ENCODE measurements around the gene TSSK3. TPM values are rescaled to one million over a fixed set of nuclear protein-coding genes. Genes with fewer than 3 reads are reported as not detected.

Gene TSSK3
- total and polyA plus RNA-seq, 2 donors (not counting 1 experiment from before 2014, with no cell fraction given), result 1.8 to 11.6 TPM

DNA sequence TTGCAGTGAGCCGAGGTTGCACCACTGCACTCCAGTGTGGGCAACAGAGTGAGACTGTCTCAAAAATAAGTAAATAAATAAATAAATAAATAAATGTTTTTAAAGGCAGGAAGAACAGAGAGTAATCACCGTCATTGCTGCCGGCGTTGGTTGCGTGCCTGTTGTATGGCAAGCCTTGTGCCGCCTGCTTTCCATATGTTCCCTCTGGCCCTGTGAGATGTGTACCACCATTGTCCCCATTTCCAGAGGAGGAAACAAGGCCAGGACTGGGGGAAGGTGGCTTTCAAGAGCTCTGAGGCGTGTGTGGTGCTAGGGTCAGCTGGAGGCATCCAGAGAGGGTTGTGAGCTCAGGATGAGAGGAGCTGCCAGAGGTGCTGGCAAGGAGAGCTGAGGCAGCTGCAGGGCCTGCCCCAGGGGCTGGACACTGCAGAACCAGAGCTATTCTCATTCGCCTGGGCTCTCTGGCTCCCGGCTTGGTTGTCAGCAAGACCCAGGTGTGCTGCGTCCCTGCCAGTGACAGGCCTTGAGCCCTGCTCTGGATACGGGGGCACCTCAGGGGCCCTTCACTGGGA lies 21.1 kb upstream of the TSSK3 start:
- DNase-seq (no peak), ATAC-seq (ENCODE audit: low read depth) (no peak)
- Histone ChIP-seq H4K20me1 (ENCODE audit: control insufficient read depth, insufficient read depth, low read length, poor library complexity, severe bottlenecking) (peaks cover 18% of the 10 kb centered on the region), H3K9ac (ENCODE audit: low read length) (no peak overlapping the region), H3K27me3 (replicated peaks in 1 of 4; ENCODE audit: control extremely low read depth in 1 of 4, control insufficient read depth in 3 of 4, insufficient read depth in 4 of 4, low read length in 3 of 4) (no peaks in the 10 kb centered on the region), H3K36me3 (replicated peaks in 1 of 2; ENCODE audit: control extremely low read depth in 1 of 2, control insufficient read depth in 1 of 2, extremely low read depth in 1 of 2, insufficient read depth in 2 of 2, low read length in 1 of 2) (no peaks in the 10 kb centered on the region), H3K79me2 (ENCODE audit: control insufficient read depth, insufficient read depth, low read length) (peaks cover 11% of the 10 kb centered on the region), H3K4me3 (ENCODE audit: control extremely low read depth in 1 of 5, extremely low read depth in 1 of 5, insufficient read depth in 1 of 5, low read depth in 2 of 5, low read length in 4 of 5) (no peak overlapping the region), H3K4me1 (ENCODE audit: control insufficient read depth in 2 of 2, insufficient read depth in 2 of 2, low read length in 2 of 2) (peaks cover 39 to 41% of the 10 kb centered on the region in 2 donors), H3K9me3 (ENCODE audit: control extremely low read depth in 1 of 3, control insufficient read depth in 2 of 3, insufficient read depth in 1 of 3, low read length in 2 of 3) (no peaks in the 10 kb centered on the region), H2AFZ (ENCODE audit: insufficient read depth, low read depth, low read length, poor library complexity, severe bottlenecking) (no peak overlapping the region), H3K4me2 (replicated peaks; ENCODE audit: low read depth, low read length, poor library complexity, severe bottlenecking) (no peak overlapping the region), H3K27ac (ENCODE audit: low read length in 2 of 2) (no peak overlapping the region)
- Mint-ChIP-seq H3K4me1 (peaks cover 41% of the 10 kb centered on the region), H3K27me3 (no peaks in the 10 kb centered on the region), H3K27ac (no peak overlapping the region), H3K4me3 (no peak overlapping the region), H3K9me3 (ENCODE audit: insufficient read depth) (no peaks in the 10 kb centered on the region)
- TF ChIP-seq EZH2 (IDR thresholded peaks at IDR 0.05; ENCODE audit: borderline replicate concordance, insufficient read depth, low read depth, low read length, poor library complexity, severe bottlenecking), result no peak
- TF ChIP-seq, protein P1, sequence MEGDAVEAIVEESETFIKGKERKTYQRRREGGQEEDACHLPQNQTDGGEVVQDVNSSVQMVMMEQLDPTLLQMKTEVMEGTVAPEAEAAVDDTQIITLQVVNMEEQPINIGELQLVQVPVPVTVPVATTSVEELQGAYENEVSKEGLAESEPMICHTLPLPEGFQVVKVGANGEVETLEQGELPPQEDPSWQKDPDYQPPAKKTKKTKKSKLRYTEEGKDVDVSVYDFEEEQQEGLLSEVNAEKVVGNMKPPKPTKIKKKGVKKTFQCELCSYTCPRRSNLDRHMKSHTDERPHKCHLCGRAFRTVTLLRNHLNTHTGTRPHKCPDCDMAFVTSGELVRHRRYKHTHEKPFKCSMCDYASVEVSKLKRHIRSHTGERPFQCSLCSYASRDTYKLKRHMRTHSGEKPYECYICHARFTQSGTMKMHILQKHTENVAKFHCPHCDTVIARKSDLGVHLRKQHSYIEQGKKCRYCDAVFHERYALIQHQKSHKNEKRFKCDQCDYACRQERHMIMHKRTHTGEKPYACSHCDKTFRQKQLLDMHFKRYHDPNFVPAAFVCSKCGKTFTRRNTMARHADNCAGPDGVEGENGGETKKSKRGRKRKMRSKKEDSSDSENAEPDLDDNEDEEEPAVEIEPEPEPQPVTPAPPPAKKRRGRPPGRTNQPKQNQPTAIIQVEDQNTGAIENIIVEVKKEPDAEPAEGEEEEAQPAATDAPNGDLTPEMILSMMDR (IDR thresholded peaks at IDR 0.05), result no peak
- 98% methylated on average over 10 of the region's 11 CpGs for WGBS (ENCODE audit: insufficient coverage)
- intact Hi-C loops (cut with micrococcal nuclease), result no loop called here
- CTCF ChIA-PET, result interaction anchor here (1.0 to 2.7 kb wide), 3 partner anchors 9 to 24 kb away, joined by 3 to 8 read pairs (median 4); no protein-coding TSS in a partner anchor
- POLR2A ChIA-PET, result interaction anchor here (1.1 kb wide), 1 partner anchor 19 kb away, joined by 3 read pairs; no protein-coding TSS in a partner anchor

DNA sequence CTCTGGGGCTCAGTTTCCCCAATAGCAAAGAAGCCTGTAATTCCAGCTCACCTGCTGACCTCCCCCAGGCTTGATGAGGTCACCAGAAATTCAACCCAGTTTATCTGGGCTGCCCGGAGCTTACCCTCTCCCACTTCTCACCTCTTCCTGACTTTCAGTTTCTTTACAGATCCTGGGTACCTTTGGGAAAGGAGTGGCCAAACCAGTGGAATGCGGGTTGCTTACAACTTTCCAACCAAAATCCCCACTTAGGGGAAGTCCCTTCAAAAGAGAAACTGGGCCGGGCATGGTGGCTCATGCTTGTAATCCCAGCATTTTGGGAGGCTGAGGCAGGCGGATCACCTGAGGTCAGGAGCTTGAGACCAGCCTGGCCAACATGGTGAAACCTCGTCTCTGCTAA lies 20.4 kb upstream of the TSSK3 start:
- peaks cover 11% of the 10 kb centered on the region for H4K20me1 ChIP-seq (ENCODE audit: control insufficient read depth, insufficient read depth, low read length, poor library complexity, severe bottlenecking)
- H3K27ac ChIP-seq (ENCODE audit: low read length in 2 of 2), result no peak overlapping the region
- TF ChIP-seq, protein P1 (IDR thresholded peaks at IDR 0.05), result no peak
- 98% methylated on average over 4 of the region's 5 CpGs for WGBS (ENCODE audit: insufficient coverage)
- no peaks in the 10 kb centered on the region for H3K27me3 ChIP-seq (replicated peaks in 1 of 4; ENCODE audit: control extremely low read depth in 1 of 4, control insufficient read depth in 3 of 4, insufficient read depth in 4 of 4, low read length in 3 of 4)
- Mint-ChIP-seq H3K4me1 (peaks cover 36% of the 10 kb centered on the region), H3K9me3 (ENCODE audit: insufficient read depth) (no peaks in the 10 kb centered on the region), H3K4me3 (no peak overlapping the region), H3K27ac (no peak overlapping the region), H3K27me3 (no peaks in the 10 kb centered on the region)
- peaks cover 32 to 34% of the 10 kb centered on the region in 2 donors for H3K4me1 ChIP-seq (ENCODE audit: control insufficient read depth in 2 of 2, insufficient read depth in 2 of 2, low read length in 2 of 2)
- H3K4me2 ChIP-seq (replicated peaks; ENCODE audit: low read depth, low read length, poor library complexity, severe bottlenecking), result no peak overlapping the region
- no peak overlapping the region for H3K9ac ChIP-seq (ENCODE audit: low read length)
- POLR2A ChIA-PET, result interaction anchor here (1.1 kb wide), 1 partner anchor 18 kb away, joined by 3 read pairs; no protein-coding TSS in a partner anchor
- CTCF ChIA-PET, result interaction anchor here (0.5 to 2.7 kb wide), 4 partner anchors 8 to 36 kb away, joined by 3 to 8 read pairs (median 4); no protein-coding TSS in a partner anchor
- H3K36me3 ChIP-seq (replicated peaks in 1 of 2; ENCODE audit: control extremely low read depth in 1 of 2, control insufficient read depth in 1 of 2, extremely low read depth in 1 of 2, insufficient read depth in 2 of 2, low read length in 1 of 2), result no peaks in the 10 kb centered on the region
- peaks cover 11% of the 10 kb centered on the region for H3K79me2 ChIP-seq (ENCODE audit: control insufficient read depth, insufficient read depth, low read length)
- H3K4me3 ChIP-seq (ENCODE audit: control extremely low read depth in 1 of 5, extremely low read depth in 1 of 5, insufficient read depth in 1 of 5, low read depth in 2 of 5, low read length in 4 of 5), result no peak overlapping the region
- DNase-seq (no peak), ATAC-seq (ENCODE audit: low read depth) (no peak)
- intact Hi-C loops (cut with micrococcal nuclease), result no loop called here
- H3K9me3 ChIP-seq (ENCODE audit: control extremely low read depth in 1 of 3, control insufficient read depth in 2 of 3, insufficient read depth in 1 of 3, low read length in 2 of 3), result no peaks in the 10 kb centered on the region
- H2AFZ ChIP-seq (ENCODE audit: insufficient read depth, low read depth, low read length, poor library complexity, severe bottlenecking), result no peak overlapping the region

Data from B cell (primary cell).